B cell (primary cell): ENCODE measurements around the gene KEAP1. TPM values are rescaled to one million over a fixed set of nuclear protein-coding genes. Genes with fewer than 3 reads are reported as not detected.

ENCODE experiments used
- ATAC-seq: fragments of 200-7000 bp; cut with Tn5 transposase; one replicate; pipeline ENCODE4 v1.10.0; 2021; ENCODE audit warnings: low read depth, mild to moderate bottlenecking, moderate number of reproducible peaks, moderate library complexity
- CTCF ChIA-PET: fragments of 350-600 bp; sonication (Branson Sonifier 250); formaldehyde crosslinking; loops from one replicate; lab custom pipeline; 2021; ENCODE audit warnings: antibody characterized with exemption, inconsistent platforms; lab: Charles Lee
- POLR2A ChIA-PET: fragments of 350-600 bp; sonication (Branson Sonifier 250); formaldehyde crosslinking; loops from one replicate; lab custom pipeline; 2021; ENCODE audit warnings: antibody characterized with exemption; lab: Charles Lee
- DNase-seq: peaks from one replicate; pipeline ENCODE4 v3.0.0; 2013
- H2AFZ ChIP-seq: 2 replicates; pipeline ENCODE4 v1.6.1; 2012; ENCODE audit warnings: mild to moderate bottlenecking, low read depth, low read length; ENCODE audit not compliant: insufficient read depth, poor library complexity, severe bottlenecking
- H3K27ac ChIP-seq, 2 donors: 1 replicate in 1 of 2; 2 replicates in 1 of 2; pipeline ENCODE4 v1.5.1; 2012 to 2013; ENCODE audit warnings: low read length in 2 of 2, mild to moderate bottlenecking in 2 of 2, moderate library complexity in 1 of 2
- H3K27me3 ChIP-seq, 4 experiments: fragments of 200-600 bp in 1 of 4; sonication (generic) in 1 of 4; replicated peaks in 1 of 4; 1 replicate in 2 of 4; 2 replicates in 2 of 4; pipeline versions ENCODE4 v1.6.1 to v1.7.0; 2013 to 2016; ENCODE audit warnings: low read length in 3 of 4, mild to moderate bottlenecking in 2 of 4, mixed read lengths in 1 of 4, moderate library complexity in 1 of 4; ENCODE audit not compliant: insufficient read depth in 4 of 4, control insufficient read depth in 3 of 4; ENCODE audit errors: control extremely low read depth in 1 of 4
- H3K36me3 ChIP-seq, 2 experiments: replicated peaks in 1 of 2; 1 replicate in 1 of 2; 2 replicates in 1 of 2; pipeline versions ENCODE4 v1.6.1 to v1.7.1; 2013; ENCODE audit warnings: low read length in 1 of 2; ENCODE audit not compliant: insufficient read depth in 2 of 2, control insufficient read depth in 1 of 2; ENCODE audit errors: control extremely low read depth in 1 of 2, extremely low read depth in 1 of 2
- H3K4me1 ChIP-seq, 2 donors: fragments of 200-600 bp in 1 of 2; sonication (generic) in 1 of 2; 1 replicate in 1 of 2; 2 replicates in 1 of 2; pipeline versions ENCODE4 v1.5.1 to v1.6.1; 2013 to 2017; ENCODE audit warnings: low read length in 2 of 2; ENCODE audit not compliant: control insufficient read depth in 2 of 2, insufficient read depth in 2 of 2
- H3K4me2 ChIP-seq: replicated peaks from 2 replicates; pipeline ENCODE3; 2012; ENCODE audit warnings: mild to moderate bottlenecking, low read depth, low read length; ENCODE audit not compliant: poor library complexity, severe bottlenecking
- H3K4me3 ChIP-seq, 5 experiments: fragments of 200-600 bp in 1 of 5; sonication (generic) in 1 of 5; 1 replicate in 3 of 5; 2 replicates in 2 of 5; pipeline versions ENCODE4 v1.5.1 to v1.7.0; 2011 to 2016; ENCODE audit warnings: low read length in 4 of 5, mild to moderate bottlenecking in 4 of 5, low read depth in 2 of 5, control low read depth in 1 of 5, moderate library complexity in 1 of 5; ENCODE audit not compliant: insufficient read depth in 1 of 5; ENCODE audit errors: control extremely low read depth in 1 of 5, extremely low read depth in 1 of 5
- H3K79me2 ChIP-seq: fragments of 200-600 bp; sonication (generic); one replicate; pipeline ENCODE4 v1.6.0; 2016; ENCODE audit warnings: low read length; ENCODE audit not compliant: control insufficient read depth, insufficient read depth
- H3K9ac ChIP-seq: fragments of 200-600 bp; sonication (generic); 2 replicates; pipeline ENCODE4 v1.6.1; 2017; ENCODE audit warnings: mild to moderate bottlenecking, low read length, moderate library complexity
- H3K9me3 ChIP-seq, 3 donors: one replicate each; pipeline versions ENCODE4 v1.6.1 to v1.7.1; 2013; ENCODE audit warnings: low read length in 2 of 3; ENCODE audit not compliant: control insufficient read depth in 2 of 3, insufficient read depth in 1 of 3; ENCODE audit errors: control extremely low read depth in 1 of 3
- H4K20me1 ChIP-seq: 2 replicates; pipeline ENCODE4 v1.6.0; 2012; ENCODE audit warnings: mild to moderate bottlenecking, low read length; ENCODE audit not compliant: insufficient read depth, control insufficient read depth, poor library complexity, severe bottlenecking
- H3K27ac Mint-ChIP-seq: one replicate; pipeline ENCODE4 v1.8.0; 2021; ENCODE audit warnings: mixed read lengths
- H3K27me3 Mint-ChIP-seq: one replicate; pipeline ENCODE4 v1.8.0; 2021; ENCODE audit warnings: mixed read lengths
- H3K4me1 Mint-ChIP-seq: one replicate; pipeline ENCODE4 v1.8.0; 2021; ENCODE audit warnings: mixed read lengths
- H3K4me3 Mint-ChIP-seq: one replicate; pipeline ENCODE4 v1.8.0; 2021; ENCODE audit warnings: mixed read lengths
- H3K9me3 Mint-ChIP-seq: one replicate; pipeline ENCODE4 v1.8.0; 2022; ENCODE audit warnings: mixed read lengths; ENCODE audit not compliant: insufficient read depth
- CTCF ChIP-seq: fragments of 200-600 bp; IDR thresholded peaks from one replicate; pipeline ENCODE4 v1.8.0; 2022; ENCODE audit warnings: antibody characterized with exemption, mild to moderate bottlenecking
- EZH2 ChIP-seq: IDR thresholded peaks from 2 replicates; pipeline ENCODE4 v1.6.1; 2012; ENCODE audit warnings: borderline replicate concordance, low read depth, mild to moderate bottlenecking, moderate library complexity, low read length; ENCODE audit not compliant: insufficient read depth, poor library complexity, severe bottlenecking
- WGBS: methylation state at CpG from one replicate; pipeline ENCODE4 v1.1.5; 2013; ENCODE audit warnings: missing lambda C conversion rate; ENCODE audit not compliant: insufficient coverage; 5-methylcytosine and 5-hydroxymethylcytosine counted together
- intact Hi-C: fragments of 100-400 bp; cut with micrococcal nuclease; formaldehyde crosslinking; loops from one replicate; pipeline ENCODE4 v1.10.0; 2022
- polyA plus RNA-seq: library from polyadenylated mRNA; depleted of rRNA; stranded (reverse); fragments of >200 nt; gene quantifications from 2 replicates; pipeline ENCODE4 v1.2.3, GENCODE V29; 2012
- total RNA-seq, 2 donors: library from RNA; stranded (reverse); fragments of 120-200 nt in 1 of 2; gene quantifications; 1 replicate in 1 of 2; 2 replicates in 1 of 2; pipeline versions ENCODE4 v1.2.3 to v1.2.4, GENCODE V29; 2013 to 2022

Gene KEAP1
- total and polyA plus RNA-seq, 2 donors (not counting 1 experiment from before 2014, with no cell fraction given) = 17.7 to 27.0 TPM

DNA sequence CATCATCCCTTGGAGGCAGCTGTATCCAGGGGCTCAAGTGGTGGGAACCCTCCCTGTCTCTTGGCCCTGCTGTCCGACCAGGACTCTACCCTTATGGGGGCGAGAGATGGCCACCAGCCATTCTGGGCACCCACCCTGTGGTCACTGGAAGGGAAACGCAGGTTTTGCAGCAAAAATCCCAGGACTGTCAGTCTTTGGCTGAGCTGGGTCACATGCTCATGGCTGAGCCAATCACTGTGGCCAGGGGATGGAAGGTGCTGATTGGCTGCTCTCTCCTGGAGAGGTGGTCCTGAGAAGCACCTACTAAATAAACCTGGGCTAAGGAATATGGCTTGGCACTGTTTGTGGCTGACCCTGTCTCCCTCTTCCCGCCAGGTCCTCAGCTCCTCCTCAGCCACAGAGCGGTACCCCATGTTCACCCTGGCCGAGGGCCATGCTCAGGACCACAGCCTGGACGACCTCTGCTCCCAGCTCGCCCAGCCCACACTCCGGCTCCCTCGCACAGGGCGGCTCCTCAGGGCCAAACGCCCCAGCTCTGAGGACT lies 49.4 kb upstream of the KEAP1 start:
- H3K4me3 ChIP-seq = no peak overlapping the region
- peaks cover 16% of the 10 kb centered on the region for H4K20me1 ChIP-seq
- H3K9ac ChIP-seq = no peak overlapping the region
- CTCF ChIA-PET = interaction anchor here (1.5 to 2.2 kb wide), 10 partner anchors 9 to 149 kb away, joined by 5 to 14 read pairs (median 8); partner anchors contain the start of genes CDC37, CDKN2D and KRI1
- 92% methylated on average over 6 of the region's 12 CpGs for WGBS
- H3K27me3 Mint-ChIP-seq = no peaks in the 10 kb centered on the region
- TF ChIP-seq CTCF (no peak), EZH2 (no peak)
- H3K9me3 Mint-ChIP-seq = no peaks in the 10 kb centered on the region
- H3K9me3 ChIP-seq = peaks cover 0 to 5% (median 0%) of the 10 kb centered on the region in 3 donors
- intact Hi-C loops = no loop called here
- POLR2A ChIA-PET = interaction anchor here (0.6 to 2.6 kb wide), 7 partner anchors 9 to 266 kb away, joined by 3 to 15 read pairs (median 8); partner anchors contain the start of genes ATG4D, CDKN2D and KRI1
- peaks cover 21% of the 10 kb centered on the region for H3K79me2 ChIP-seq
- no peak overlapping the region for H2AFZ ChIP-seq
- peaks cover 34% of the 10 kb centered on the region for H3K4me1 Mint-ChIP-seq
- no peaks in the 10 kb centered on the region for H3K27me3 ChIP-seq
- H3K27ac ChIP-seq = peak overlapping the region; percentile 58 to 81
- ATAC-seq (no peak), DNase-seq (no peak)
- H3K4me1 ChIP-seq = peaks cover 37 to 44% of the 10 kb centered on the region in 2 donors
- peaks cover 7 to 77% of the 10 kb centered on the region in 2 experiments for H3K36me3 ChIP-seq
- peak overlapping the region; percentile 55 for H3K4me2 ChIP-seq
- H3K4me3 Mint-ChIP-seq = no peak overlapping the region
- H3K27ac Mint-ChIP-seq = peak overlapping the region; percentile 86

- H3K4me3 ChIP-seq = no peak overlapping the region
- Mint-ChIP-seq H3K4me3 (no peak overlapping the region), H3K27me3 (no peaks in the 10 kb centered on the region), H3K4me1 (peaks cover 34% of the 10 kb centered on the region), H3K27ac (peak overlapping the region; percentile 78), H3K9me3 (no peaks in the 10 kb centered on the region)
- ChIA-PET CTCF (interaction anchor here (1.5 to 2.2 kb wide), 5 partner anchors 9 to 20 kb away, joined by 5 to 14 read pairs (median 7); partner anchors contain the start of gene CDKN2D), POLR2A (interaction anchor here (0.7 to 0.8 kb wide), 4 partner anchors 14 to 316 kb away, joined by 3 to 9 read pairs (median 4); partner anchors contain the start of gene KRI1)
- H3K9me3 ChIP-seq = peaks cover 0 to 5% (median 0%) of the 10 kb centered on the region in 3 donors
- peaks cover 7 to 78% of the 10 kb centered on the region in 2 experiments for H3K36me3 ChIP-seq
- H3K27me3 ChIP-seq = no peaks in the 10 kb centered on the region
- TF ChIP-seq EZH2 = no peak
- TF ChIP-seq CTCF = no peak
- ATAC-seq (no peak), DNase-seq (no peak)
- peaks cover 26% of the 10 kb centered on the region for H3K79me2 ChIP-seq
- intact Hi-C loops = no loop called here
- peaks cover 15% of the 10 kb centered on the region for H4K20me1 ChIP-seq
- H2AFZ ChIP-seq = no peak overlapping the region
- H3K9ac ChIP-seq = no peak overlapping the region
- 69% methylated on average over 4 of the region's 12 CpGs for WGBS
- H3K4me2 ChIP-seq = peak overlapping the region; percentile 55
- peaks cover 37 to 44% of the 10 kb centered on the region in 2 donors for H3K4me1 ChIP-seq
- peak overlapping the region in 1 of 2 donors; percentile 81 for H3K27ac ChIP-seq
Measured at GRCh38 chr19:10551698-10552301, 48.6 kb upstream of the KEAP1 start.
